Measurements from ENCODE around the gene NRF1.
"Not testable (repeated sequence)": the region's sequence is repeated elsewhere in the genome, so short reads cannot be mapped to it uniquely, and the experiment has no call there.

NRF1 gene

DNA sequence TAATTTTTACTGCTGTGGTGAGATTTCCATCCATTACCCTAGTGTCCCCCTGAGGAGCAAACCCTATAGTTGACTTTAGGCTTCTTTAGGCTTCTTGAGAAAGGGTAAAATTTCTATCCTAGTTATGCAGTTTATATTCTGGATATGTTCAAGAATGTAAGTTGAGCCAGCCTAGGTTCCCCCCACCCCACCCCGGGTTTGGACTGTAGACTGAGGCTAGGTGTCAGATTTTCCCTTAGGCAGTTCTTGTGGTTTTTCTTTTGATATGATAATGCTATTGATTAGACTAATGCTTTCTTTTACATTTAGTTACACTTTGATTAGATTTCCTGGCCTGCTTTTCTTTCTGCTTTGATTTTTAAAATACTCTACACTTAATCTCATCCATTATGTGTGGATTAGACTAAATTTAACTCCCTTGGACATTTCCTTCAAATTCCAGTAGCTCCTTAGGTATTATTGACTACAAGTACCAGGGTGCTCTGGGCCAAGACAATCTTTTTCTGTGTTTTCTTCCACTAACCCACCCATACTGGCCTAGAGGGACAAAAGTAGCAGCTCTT, 37.7 kb downstream of the NRF1 start:
- DNase-seq, result no peak

DNA sequence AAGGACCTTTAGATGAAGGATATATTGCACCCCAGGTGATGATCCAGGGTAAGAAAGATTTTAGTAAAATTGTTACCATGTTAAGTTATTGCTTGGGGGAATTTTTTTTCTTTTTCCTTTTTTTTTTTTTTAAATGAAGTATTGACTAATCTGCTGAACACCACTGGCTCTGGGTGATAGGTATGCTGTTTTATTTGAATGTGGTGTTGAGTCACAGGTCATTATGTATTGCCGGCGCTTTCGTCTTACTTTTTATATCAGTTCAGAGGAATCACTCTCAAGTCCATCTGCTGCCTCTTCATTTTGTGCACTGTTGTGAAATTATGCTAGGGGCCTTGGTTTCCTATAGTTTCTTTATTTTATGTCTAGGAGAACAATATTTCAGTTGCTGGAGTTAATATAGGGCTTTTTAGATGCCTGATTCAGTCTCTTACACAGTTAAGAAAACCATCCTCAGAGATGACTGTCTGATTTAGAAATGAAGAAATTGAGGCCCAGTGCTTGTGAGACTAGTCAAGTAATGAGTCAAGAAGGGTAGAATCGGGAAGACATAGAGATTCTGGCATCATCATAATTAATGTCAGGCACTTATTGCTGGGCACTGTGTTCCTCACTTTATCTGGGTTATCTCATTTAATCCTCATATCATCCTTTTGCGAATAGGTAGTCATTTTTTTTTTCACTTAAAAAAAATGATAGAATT, 38.7 kb downstream of the NRF1 start:
- DNase-seq, result no peak

DNA sequence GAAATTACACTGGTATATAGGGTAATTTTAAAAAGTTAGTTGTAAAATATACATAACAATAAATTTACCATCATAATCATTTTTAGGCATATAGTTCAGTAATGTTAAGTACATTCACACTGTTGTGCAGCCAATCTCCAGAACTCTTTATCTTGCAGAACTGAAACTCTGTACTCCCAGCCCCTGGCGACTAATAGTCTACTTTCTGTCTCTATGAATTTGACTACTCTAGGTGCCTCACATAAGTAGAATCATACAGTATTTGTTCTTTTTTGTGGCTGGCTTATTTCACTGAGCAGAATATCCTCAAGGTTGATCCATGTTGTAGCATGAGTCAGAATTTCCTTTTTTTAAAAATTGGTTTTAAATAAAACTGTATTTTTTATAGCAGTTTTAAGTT, 41.4 kb downstream of the NRF1 start:
- DNase-seq, result no peak

DNA sequence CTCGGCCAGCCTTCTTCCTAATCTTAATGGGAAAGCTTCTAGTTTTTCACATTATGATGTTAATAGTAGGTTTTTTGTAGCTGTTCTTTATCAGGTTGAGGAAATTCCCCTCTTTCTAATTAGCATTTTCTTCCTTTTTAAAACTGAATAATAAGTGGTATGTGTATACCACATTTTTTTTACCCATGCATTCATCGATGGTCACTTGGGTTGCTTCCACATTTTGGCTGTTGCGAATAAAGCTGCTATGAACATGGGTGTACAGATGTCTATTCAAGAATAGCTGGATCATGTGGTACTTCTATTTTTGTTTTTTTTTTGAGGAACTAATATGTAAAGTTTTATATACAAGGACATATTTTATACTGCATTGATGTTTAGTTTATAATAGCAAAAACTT, 44.3 kb downstream of the NRF1 start:
- DNase-seq, result no peak

DNA sequence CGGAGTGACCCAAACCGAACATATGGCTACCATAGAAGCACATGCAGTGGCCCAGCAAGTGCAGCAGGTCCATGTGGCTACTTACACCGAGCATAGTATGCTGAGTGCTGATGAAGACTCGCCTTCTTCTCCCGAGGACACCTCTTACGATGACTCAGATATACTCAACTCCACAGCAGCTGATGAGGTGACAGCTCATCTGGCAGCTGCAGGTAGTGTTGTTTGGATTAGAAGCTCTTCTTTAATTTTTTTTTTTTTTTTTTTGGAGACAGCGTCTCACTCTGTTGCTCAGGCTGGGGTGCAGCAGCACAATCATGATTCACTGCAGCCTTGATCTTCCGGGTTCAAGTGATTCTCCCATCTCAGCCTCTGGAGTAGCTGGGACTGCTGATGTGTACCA, 45.8 kb downstream of the NRF1 start:
- DNase-seq, result no peak

DNA sequence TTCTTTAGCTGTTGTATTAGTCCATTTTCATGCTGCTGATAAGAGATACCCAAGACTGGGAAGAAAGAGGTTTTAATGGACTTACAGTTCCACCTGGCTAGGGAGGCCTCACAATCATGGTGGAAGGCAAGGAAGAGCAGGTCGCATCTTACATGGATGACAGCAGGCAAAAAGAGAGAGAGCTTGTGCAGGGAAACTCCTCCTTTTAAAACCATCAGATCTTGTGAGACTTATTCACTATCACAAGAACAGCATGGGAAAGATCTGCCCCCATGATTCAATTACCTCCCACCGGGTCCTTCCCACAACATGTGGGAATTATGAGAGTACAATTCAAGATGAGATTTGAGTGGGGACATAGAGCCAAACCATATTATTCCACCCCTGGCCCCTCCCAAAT, 48.4 kb downstream of the NRF1 start:
- not testable (repeated sequence) for DNase-seq

DNA sequence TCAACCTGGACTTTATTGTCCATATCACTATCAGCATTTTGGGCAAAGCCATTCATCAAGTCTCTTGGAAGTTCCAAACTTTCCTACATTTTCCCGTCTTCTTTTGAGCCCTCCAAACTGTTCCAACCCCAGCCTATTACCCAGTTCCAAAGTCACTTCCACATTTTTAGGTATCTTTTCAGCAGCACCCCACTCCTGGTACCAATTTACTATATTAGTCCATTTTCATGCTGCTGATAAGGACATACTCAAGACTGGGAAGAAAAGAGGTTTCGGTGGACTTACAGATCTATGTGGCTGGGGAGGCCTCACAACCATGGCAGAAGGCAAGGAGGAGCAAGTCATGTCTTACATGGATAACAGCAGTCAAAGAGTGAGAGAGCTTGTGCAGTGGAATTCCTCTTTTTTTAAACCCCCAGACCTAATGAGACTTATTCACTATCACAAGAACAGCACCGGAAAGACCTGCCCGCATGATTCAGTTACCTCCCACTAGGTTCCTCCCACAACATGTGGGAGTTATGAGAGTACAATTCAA, 50.2 kb downstream of the NRF1 start:
- DNase-seq, result no peak

DNA sequence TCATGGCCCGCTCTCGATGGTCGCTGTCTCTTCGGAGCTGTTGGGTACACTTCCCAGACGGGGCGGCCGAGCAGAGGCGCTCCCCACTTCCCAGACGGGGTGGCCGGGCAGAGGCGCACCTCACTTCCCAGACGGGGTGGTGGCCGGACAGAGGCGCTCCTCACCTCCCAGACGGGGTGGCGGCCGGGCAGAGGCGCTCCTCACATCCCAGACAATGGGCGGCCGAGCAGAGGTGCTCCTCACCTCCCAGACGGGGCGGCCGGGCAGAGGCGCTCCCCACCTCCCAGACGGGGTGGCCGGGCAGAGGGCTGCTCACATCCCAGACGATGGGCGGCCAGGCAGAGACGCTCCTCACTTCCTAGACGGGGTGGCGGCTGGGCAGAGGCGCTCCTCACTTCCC, 51.7 kb downstream of the NRF1 start:
- DNase-seq, result not testable (repeated sequence)

DNA sequence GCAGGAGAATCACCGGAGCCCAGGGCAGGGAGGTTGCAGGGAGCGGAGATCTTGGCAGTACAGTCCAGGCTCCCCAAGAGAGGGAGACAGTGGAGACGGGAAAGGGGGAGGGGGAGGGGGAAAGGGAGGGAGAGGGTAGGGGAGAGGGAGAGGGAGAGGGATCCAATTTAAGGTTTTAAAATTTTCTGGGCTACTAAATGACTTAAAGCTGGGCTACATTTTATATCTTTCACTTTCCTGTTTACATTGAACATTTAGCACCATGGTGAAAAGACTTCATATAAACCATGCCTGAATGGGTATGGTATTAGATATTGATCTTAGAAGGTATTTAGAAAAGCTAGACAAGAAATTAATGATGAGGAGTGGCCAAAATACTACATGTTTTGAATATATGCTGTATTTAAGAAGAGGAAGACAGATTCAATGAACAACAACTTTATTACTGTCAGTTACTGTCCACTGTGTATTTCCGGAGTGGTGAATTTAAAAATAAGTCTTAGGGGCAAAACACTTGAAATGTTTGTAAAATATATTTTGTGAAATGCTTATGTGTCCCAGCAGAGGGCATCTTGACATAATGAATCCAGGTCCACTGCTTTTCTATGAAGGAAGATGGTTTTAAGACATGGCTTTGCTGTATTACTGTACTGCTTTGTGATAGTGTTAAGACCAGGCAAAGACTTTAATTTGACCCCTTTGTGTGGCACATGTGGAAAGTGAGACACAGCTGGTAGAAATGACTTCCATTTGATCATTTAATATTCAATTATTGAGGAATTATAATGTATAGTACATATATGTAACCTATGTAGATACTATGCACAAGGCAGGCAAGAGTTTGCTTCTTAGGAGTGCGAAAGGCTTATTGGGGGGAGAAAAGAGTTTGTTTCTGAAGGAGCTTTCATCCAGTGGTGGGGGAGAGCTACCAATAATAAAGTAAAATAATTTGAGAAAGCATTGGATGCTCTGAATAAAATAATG, 52.8 kb downstream of the NRF1 start:
- peak; percentile 64 for DNase-seq

DNA sequence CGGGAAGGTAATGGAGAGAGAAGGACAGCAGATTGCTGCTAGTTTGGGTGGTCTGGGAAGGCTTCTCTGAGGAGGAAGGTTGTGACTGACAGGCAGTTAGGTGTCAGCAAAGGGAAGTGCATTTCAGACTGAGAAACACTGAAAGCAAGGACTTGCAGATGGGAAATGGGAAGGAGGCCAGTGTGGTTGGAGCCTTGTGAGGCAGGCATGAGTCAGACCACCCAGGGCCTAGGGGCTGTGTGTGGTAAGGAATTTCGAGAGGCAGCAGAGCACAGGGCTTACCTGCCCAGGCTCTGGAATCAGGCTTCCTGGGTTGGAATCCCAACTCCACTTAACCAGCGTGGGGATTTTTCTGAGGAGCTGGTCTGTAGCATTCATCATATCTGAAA, 53.5 kb downstream of the NRF1 start:
- no peak for DNase-seq

DNA sequence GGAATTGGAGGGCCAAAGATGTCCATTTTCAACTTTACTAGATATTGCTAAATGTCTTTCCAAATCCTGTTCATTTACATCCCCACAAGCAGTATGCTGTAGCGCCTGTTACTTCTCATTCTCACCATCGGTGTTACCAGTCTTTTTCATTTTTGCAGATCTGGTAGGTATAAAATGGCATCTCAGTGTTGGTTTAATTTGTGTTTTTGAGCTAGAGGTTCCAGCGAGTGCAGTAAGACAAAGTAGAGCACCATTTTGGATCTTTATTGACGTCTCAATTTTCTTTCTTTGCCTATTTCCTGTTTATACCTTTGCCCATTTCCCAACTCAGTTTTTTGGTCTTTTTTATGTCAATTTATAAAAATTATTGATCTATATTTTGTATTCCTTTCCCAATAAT, 55.6 kb downstream of the NRF1 start:
- DNase-seq, result no peak

DNA sequence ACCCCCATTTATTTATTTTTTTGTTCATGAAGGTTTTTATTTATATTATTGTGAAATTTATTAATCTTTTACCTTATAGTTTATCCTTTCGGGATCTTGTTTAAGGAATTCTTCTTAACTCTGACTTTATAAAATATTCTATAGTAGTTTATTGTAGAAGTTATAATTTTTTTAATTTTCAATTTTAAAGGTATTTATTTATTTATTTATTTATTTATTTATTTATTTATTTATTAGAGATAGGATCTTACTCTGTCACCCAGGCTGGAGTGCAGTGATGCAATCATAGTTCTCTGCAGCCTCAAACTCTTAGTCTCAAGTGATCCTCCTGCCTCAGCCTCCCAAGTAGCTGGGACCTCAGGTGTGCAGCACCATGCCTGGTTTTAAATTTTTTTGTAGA, 56.0 kb downstream of the NRF1 start:
- no peak for DNase-seq

DNA sequence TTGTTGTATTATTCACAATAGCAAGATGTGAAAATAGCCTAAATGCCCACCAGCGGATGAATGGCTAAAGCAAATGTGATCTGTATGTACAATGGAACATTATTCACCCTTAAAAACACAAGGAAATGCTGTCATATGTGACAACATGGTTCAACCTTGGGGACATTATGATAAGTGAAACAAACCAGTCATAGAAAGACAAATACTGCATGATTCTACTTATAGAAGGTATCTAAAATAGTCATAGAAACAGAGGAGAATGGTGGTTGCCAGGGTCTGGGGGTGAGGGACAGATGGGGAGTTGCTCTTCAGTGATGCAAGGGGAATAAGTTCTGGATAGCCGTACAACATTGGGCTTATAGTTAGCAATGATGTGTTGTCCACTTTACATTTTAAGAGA, 58.4 kb downstream of the NRF1 start:
- DNase-seq, result no peak

DNA sequence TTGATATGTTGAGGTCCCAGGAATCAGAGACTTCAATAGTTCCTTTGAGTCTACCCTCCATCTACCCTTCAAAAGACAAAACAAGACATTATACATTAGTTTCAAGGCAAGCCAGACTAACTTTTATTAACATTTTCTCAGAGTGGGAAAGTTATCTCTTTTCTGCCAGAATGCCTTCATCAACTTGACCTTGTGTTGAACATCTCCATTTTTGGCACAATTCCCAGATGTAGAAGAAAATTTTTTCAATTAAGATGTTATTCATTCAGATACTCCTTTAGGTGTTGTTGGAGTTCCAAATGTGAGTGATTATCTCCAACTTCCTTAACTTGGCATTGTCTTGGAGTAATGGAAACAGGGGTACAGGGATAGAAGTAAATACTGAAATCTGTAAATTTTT, 59.1 kb downstream of the NRF1 start:
- no peak for DNase-seq

DNA sequence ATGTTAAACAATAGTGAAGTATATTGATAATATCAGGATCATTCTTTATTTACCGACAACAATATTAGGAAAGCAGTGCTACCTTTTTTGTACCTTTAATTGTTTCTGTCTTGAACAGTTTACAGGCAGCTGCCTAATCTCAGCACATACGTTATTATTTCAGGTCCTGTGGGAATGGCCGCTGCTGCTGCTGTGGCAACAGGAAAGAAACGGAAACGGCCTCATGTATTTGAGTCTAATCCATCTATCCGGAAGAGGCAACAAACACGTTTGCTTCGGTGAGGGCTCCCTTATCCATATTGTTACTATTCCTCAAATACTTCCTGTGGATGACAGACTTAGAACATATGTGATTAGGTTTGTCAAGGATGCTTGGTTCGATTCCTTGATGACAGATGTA, 59.7 kb downstream of the NRF1 start:
- no peak for DNase-seq

DNA sequence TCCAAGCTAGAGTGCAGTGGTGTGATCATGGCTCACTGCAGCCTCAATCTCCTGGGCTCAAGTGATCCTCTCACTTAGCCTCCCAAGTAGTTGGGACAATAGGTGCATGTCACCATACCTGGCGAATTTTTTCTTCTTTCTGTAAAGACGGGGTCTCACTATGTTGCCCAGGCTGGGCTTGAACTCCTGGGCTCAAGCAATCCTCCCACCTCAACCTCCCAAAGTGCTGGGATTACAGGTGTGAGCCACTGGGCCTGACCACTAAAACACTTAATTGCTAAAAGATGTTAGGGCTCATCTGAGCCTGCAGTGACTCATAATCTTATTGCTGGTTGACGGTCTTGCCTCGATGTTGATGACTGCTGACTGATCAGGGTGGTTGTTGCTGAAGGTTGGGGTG, 63.0 kb downstream of the NRF1 start:
- not testable (repeated sequence) for DNase-seq

DNA sequence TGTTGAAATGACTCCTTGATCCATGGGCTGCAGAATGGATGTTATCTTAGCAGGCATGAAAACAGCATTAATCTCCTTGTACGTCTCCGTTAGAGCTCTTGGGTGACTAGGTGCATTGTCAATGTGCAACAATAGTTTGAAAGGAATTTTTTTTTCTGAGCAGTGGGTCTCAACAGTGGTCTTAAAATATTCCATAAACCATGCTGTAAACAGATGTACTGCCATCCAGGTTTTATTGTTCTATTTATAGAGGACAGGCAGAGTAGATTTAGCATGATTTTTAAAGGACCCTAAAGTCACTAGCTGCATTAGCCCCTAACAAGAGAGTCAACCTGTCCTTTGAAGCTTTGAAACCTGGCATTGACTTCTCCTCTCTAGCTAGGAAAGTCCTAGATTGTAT, 64.0 kb downstream of the NRF1 start:
- DNase-seq, result no peak

DNA sequence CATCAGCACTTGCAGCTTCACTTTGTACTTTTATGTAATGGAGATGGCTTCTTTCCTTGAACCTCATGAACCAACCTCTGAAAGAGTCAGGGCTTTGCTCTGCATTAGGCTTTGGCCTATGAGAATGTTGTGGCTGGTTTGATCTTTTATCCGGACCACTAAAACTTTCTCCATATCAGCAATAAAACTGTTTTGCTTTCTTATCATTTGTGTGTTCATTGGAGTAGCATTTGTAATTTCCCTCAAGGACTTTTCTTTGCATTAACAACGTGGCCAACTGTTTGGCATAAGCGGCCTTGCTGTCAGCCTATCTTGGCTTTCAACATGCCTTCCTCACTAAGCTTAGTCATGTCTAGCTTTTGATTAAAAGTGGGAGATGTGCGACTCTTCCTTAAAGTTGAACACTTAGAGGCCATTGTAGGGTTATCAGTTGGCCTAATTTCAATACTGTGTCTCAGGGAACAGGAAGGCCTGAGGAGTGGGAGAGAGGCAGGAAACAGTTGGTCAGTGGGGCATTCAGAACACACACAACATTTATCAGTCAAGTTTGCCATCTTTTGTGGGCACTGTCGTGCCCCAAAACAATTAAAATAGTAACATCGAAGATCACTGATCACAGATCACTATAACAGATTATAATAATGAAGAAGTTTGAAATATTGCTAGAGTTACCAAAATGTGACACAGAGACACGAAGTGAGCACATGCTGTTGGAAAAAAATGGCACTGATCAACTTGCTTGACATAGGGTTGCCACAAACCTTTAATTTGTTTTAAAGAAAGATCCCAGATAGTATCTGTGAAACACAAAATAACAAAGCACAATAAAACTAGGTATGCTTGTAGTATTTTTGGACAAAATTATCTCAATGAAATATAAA, 64.7 kb downstream of the NRF1 start:
- no peak for DNase-seq

DNA sequence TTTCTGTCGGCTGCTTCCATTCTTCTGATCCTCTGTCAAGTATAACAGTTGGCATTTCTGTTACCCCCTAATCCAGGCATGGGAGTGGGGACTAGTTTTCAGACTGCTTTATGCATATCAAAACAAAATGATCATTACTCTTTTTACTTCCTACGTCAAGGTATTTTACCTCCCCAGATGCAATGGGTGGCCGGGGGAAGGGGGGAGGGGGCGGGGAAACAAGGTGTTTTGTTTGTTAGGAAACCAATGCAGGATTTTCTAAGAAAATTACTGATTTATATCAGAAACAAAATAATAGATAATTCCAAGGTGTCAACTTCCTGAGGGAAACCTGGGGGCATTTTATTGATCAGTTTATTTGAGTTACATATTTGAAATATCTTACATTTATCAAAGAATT, 66.3 kb downstream of the NRF1 start:
- DNase-seq, result no peak

DNA sequence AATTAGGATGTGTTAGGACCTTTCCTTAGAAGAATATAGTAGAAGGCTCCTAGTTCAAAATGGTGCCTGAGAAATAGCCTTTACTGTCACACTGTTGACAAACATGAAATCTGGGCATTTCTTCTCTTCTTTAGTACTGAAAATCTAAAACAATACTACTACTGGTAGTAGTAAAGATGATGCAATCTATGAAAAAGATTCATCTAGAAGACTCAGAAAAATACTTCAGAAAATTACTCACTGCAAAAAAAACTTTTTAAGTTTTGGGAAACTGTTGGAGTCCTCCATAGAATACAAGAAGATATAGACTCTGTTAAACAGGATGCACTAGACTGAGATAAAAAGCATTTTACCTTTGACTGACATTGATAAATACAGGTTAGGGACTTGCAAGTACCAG, 67.1 kb downstream of the NRF1 start:
- DNase-seq, result no peak

DNA sequence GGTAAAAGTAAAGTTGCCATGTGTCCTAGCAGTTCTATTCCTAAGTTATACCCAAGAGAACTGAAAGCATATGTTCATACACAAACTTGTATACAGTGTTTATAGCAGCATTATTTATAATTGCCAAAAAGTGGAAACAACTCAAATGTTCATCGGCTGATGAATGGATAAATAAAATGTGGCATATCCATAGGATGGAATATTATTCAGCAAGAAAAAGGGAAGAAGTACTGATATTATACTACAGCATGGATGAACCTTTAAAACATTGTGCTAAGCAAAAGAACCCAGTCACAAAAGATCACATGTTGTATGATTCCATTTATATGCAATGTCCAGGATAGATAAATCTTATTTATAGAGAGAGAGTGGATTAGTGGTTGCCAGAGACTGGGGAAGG, 68.9 kb downstream of the NRF1 start:
- no peak for DNase-seq

DNA sequence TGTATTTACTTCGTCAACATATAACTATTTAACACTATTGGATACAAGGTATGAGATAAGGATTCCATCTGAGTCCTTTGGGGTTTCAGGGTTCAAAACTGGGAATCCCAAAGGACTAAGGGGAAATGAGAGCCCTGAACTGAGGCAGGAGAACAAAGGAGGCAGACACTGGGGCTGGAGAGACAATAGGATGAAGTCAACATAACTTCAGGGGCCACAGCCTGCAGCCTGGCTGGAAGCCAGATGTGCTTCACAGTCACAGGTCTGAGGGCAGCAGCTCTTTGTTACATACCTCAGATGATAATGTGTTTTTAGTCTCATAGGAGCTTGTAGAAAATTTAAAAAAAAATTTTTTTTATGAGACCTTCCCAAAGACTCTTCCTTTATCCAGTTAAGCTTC, 73.3 kb downstream of the NRF1 start:
- DNase-seq, result no peak

DNA sequence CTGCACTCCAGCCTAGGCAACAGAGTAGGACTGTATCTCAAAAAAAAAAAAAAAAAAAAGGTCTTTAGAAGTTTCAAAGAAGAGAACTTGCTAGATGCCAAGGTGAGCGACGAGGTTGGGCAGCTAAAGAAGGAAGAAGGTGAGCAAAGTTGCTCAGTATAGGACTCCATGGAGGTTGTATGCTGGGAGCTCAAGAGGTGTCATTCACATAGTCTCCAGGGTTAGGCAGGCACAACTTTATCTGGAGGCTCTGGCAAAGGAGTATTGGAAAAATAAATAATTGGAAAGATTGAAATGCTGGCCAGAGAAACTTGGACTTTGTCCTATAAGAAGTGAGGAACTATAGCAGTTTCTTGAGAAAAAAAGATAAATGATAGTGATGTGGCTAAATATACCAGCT, 74.5 kb downstream of the NRF1 start:
- no peak for DNase-seq
